GM10266 (cell line): ENCODE results near the gene ZHX3.

Experiments used
- DNase-seq: peaks from one replicate; pipeline ENCODE4 v3.0.0; 2012; ENCODE audit errors: extremely low spot score
- TF ChIP-seq, protein P1 (sequence below): IDR thresholded peaks from 2 replicates; pipeline ENCODE4 v1.5.1; 2012; ENCODE audit warnings: mild to moderate bottlenecking, low read depth; ENCODE audit not compliant: control insufficient read depth, insufficient read depth; ENCODE audit errors: missing control alignments

The ZHX3 gene

GRCh38 chr20:41358717-41359116 is 41.2 kb upstream of the ZHX3 start:
- DNase-seq: no peak
- TF ChIP-seq, protein P1, sequence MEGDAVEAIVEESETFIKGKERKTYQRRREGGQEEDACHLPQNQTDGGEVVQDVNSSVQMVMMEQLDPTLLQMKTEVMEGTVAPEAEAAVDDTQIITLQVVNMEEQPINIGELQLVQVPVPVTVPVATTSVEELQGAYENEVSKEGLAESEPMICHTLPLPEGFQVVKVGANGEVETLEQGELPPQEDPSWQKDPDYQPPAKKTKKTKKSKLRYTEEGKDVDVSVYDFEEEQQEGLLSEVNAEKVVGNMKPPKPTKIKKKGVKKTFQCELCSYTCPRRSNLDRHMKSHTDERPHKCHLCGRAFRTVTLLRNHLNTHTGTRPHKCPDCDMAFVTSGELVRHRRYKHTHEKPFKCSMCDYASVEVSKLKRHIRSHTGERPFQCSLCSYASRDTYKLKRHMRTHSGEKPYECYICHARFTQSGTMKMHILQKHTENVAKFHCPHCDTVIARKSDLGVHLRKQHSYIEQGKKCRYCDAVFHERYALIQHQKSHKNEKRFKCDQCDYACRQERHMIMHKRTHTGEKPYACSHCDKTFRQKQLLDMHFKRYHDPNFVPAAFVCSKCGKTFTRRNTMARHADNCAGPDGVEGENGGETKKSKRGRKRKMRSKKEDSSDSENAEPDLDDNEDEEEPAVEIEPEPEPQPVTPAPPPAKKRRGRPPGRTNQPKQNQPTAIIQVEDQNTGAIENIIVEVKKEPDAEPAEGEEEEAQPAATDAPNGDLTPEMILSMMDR: no peak

DNA sequence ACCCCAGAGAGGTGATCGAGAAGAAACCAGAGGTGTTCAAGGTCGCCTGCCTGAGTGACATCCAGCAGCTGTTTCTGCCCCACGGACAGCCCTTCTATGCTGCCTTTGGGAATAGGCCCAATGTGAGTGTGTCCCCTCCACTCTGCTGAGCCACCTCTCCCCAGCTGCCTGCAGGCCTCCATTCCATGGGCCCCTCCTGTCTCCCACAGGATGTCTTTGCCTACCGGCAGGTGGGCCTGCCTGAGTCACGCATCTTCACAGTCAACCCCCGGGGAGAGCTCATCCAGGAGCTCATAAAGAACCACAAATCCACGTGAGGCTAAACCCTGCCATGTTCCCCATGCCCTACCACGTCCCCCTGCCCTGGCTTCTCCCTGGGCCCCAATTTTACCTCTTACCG is 40.7 kb upstream of the ZHX3 start:
- TF ChIP-seq, protein P1: no peak
- DNase-seq: no peak

GRCh38 chr20:41357424-41358163 is 40.1 kb upstream of the ZHX3 start:
- TF ChIP-seq, protein P1: no peak
- no peak for DNase-seq

DNA sequence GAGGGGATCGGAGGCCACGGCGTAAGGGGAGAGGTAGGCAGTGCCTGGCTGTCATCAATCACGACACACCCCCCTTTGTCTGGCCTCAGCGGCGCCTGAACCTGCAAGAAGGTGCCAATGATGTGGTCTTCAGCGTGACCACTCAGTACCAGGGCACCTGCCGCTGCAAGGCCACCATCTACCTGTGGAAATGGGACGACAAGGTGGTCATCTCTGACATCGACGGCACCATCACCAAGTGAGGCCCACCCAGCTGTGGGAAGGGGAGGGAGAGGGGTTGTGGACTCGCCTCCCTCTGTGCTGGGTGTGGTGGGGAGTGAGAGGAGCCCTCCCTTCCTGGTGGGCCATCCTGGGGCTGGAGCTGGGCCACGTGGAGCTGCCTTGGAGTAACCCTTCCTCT is 39.4 kb upstream of the ZHX3 start:
- no peak for DNase-seq
- TF ChIP-seq, protein P1: no peak

- TF ChIP-seq, protein P1: no peak
- no peak for DNase-seq
These were observed 38.2 kb upstream of the ZHX3 start for GRCh38 chr20:41355598-41356203.

GRCh38 chr20:41355192-41355591 is 37.7 kb upstream of the ZHX3 start:
- TF ChIP-seq, protein P1: no peak
- no peak for DNase-seq

DNA sequence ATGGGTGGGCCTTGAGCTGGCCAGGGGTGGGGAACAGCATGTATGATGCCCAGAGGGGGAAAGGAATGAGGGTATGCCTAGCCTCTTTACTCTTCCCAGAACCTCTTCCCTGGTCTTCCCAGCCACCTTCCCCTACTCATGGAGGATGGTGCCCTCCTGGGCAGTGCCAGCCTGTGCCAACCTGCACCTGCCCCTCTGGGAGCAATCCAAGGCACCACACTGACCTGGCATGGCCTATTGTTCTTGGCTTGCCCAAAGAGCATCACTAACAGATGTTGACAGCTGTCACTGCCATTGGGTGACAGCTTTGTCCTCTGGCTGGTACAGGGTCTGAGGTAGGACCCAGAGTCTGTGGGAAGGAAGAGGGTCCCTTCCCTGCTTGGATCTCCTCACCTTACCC is 36.0 kb upstream of the ZHX3 start:
- DNase-seq: no peak
- TF ChIP-seq, protein P1: no peak
